ENCODE measurements around the gene TRIL. TPM values are rescaled to one million over a fixed set of nuclear protein-coding genes. Genes with fewer than 3 reads are reported as not detected.
A peak's percentile ranks its signal among the peaks of the same experiment; 100 is the strongest.

Gene TRIL
- total and polyA plus RNA-seq, 2 of the 4 experiments (the other 2 are of a cell fraction) = under 0.01 to 0.09 TPM

DNA sequence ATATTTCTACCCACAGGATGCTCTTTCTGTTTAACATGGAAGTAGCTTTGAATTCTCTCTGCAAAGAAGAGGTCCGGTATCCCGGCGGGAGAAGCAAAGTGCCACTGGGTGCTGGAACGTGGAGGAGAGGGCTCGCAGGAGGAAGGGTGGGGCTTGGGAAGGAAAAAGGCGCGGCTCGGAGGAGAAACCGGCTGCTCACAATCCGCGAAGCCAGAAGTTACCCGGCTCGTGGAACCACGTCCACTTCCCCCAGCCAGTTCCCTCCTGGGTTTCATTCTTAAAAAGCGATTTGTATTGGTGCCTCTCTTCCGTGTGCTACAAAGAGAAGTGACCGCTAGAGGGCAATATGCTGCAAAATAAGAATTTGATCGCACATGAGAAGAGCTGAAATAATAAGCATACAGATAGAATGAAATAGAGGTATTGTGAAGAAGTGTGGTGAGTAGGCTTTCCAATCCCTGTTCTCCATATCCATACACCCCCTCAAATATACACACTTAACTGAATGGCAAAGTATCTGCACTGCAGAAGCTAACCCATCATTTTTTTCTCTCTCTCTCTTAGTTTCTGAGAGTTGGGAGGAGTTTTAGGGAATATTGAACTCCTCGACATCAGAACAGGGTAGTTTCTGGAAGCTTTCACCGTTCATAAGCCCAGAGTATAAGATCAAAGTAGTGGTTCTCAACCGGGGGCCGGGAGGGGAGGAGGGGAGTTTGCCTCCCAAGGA is 31.1 kb downstream of the TRIL start:
- BruUV-seq (replicated peaks) = no TSS peak
- in situ Hi-C loops (cut with MboI; ENCODE audit: low sequenced_read_pairs) = loop anchor here (5.0 kb wide), 2 partner anchors 175 to 480 kb away; no protein-coding TSS in a partner anchor
- TF ChIP-seq CHD1 (IDR thresholded peaks at IDR 0.05; ENCODE audit: low read depth, low read length) (no peak), FOS (IDR thresholded peaks at IDR 0.05; ENCODE audit: low read depth, low read length) (no peak), MXI1 (IDR thresholded peaks at IDR 0.05; ENCODE audit: borderline replicate concordance, low read depth, low read length) (no peak), SMC3 (IDR thresholded peaks at IDR 0.05; ENCODE audit: low read depth, low read length) (peak; percentile 68), NFE2L2 (IDR thresholded peaks at IDR 0.05; ENCODE audit: low read depth, low read length) (no peak), RCOR1 (IDR thresholded peaks at IDR 0.05; ENCODE audit: insufficient replicate concordance, low read length) (no peak), MAFK (IDR thresholded peaks at IDR 0.05; ENCODE audit: low read depth, low read length) (no peak), CEBPB (IDR thresholded peaks at IDR 0.05; ENCODE audit: low read depth, low read length) (no peak), RFX5 (IDR thresholded peaks at IDR 0.05; ENCODE audit: low read depth, low read length) (no peak), POLR2A (IDR thresholded peaks at IDR 0.05; ENCODE audit: low read depth, low read length) (no peak), RAD21 (IDR thresholded peaks at IDR 0.05; ENCODE audit: low read length) (peak; percentile 76), BHLHE40 (IDR thresholded peaks at IDR 0.05; ENCODE audit: low read depth, low read length) (no peak)
- TF ChIP-seq, protein P1, sequence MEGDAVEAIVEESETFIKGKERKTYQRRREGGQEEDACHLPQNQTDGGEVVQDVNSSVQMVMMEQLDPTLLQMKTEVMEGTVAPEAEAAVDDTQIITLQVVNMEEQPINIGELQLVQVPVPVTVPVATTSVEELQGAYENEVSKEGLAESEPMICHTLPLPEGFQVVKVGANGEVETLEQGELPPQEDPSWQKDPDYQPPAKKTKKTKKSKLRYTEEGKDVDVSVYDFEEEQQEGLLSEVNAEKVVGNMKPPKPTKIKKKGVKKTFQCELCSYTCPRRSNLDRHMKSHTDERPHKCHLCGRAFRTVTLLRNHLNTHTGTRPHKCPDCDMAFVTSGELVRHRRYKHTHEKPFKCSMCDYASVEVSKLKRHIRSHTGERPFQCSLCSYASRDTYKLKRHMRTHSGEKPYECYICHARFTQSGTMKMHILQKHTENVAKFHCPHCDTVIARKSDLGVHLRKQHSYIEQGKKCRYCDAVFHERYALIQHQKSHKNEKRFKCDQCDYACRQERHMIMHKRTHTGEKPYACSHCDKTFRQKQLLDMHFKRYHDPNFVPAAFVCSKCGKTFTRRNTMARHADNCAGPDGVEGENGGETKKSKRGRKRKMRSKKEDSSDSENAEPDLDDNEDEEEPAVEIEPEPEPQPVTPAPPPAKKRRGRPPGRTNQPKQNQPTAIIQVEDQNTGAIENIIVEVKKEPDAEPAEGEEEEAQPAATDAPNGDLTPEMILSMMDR (conservative IDR thresholded peaks at IDR 0.05; ENCODE audit: low read depth, low read length) = peak; percentile 86
- TF ChIP-seq, protein P2, sequence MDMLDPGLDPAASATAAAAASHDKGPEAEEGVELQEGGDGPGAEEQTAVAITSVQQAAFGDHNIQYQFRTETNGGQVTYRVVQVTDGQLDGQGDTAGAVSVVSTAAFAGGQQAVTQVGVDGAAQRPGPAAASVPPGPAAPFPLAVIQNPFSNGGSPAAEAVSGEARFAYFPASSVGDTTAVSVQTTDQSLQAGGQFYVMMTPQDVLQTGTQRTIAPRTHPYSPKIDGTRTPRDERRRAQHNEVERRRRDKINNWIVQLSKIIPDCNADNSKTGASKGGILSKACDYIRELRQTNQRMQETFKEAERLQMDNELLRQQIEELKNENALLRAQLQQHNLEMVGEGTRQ (IDR thresholded peaks at IDR 0.05; ENCODE audit: low read depth, low read length) = no peak
- TF ChIP-seq, protein P3, sequence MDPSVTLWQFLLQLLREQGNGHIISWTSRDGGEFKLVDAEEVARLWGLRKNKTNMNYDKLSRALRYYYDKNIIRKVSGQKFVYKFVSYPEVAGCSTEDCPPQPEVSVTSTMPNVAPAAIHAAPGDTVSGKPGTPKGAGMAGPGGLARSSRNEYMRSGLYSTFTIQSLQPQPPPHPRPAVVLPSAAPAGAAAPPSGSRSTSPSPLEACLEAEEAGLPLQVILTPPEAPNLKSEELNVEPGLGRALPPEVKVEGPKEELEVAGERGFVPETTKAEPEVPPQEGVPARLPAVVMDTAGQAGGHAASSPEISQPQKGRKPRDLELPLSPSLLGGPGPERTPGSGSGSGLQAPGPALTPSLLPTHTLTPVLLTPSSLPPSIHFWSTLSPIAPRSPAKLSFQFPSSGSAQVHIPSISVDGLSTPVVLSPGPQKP (IDR thresholded peaks at IDR 0.05; ENCODE audit: borderline replicate concordance, low read depth, low read length) = no peak

More for the DNA sequence above, 31.1 kb downstream of the TRIL start:
- H4K5ac ChIP-seq (ENCODE audit: low read depth, low read length) = no peak overlapping the region
- H3K36me3 ChIP-seq (ENCODE audit: control insufficient read depth, insufficient read depth, low read length) = no peaks in the 10 kb centered on the region
- intact Hi-C loops (cut with micrococcal nuclease) (loop anchor here (1.0 to 10.0 kb wide), 4 partner anchors 175 to 1732 kb away; no protein-coding TSS in a partner anchor), dilution Hi-C loops (cut with HindIII; ENCODE audit: low sequenced_read_pairs, unreplicated experiment) (no loop called here)
- no peak overlapping the region for H3K56ac ChIP-seq (ENCODE audit: extremely low read depth, insufficient read depth, low read length)
- no peak overlapping the region for H3K18ac ChIP-seq (ENCODE audit: low read depth, low read length)
- WGBS, 2 experiments (ENCODE audit: extremely low coverage in 2 of 2, insufficient read length in 1 of 2) = no CpG with 5 or more reads among the region's 22 CpGs
- no peak overlapping the region for H3K14ac ChIP-seq (replicated peaks; ENCODE audit: low read depth, low read length)
- H3K79me1 ChIP-seq (ENCODE audit: low read depth in 1 of 2, low read length in 2 of 2) = no peaks in the 10 kb centered on the region
- H3K23ac ChIP-seq (ENCODE audit: low read depth, low read length) = no peak overlapping the region
- no peaks in the 10 kb centered on the region for H4K20me1 ChIP-seq (ENCODE audit: insufficient read depth, low read length)
- H2AK5ac ChIP-seq (ENCODE audit: low read depth, low read length) = no peak overlapping the region
- no peak overlapping the region for H2BK20ac ChIP-seq (ENCODE audit: low read depth, low read length)
- ChIA-PET POLR2A (ENCODE audit: unreplicated experiment) (no interaction called here), CTCF (interaction anchor here (0.6 to 2.9 kb wide), 21 partner anchors 9 to 590 kb away, joined by 3 to 21 read pairs (median 4); no protein-coding TSS in a partner anchor)
- no peak overlapping the region for H2AK9ac ChIP-seq (replicated peaks; ENCODE audit: low read depth, low read length, poor library complexity)
- peak; percentile 86 for DNase-seq
- H3K27me3 ChIP-seq (ENCODE audit: control insufficient read depth, insufficient read depth, low read length) = peaks cover 14% of the 10 kb centered on the region
- no peak overlapping the region for H4K91ac ChIP-seq (ENCODE audit: insufficient read depth, low read depth, low read length)
- no peaks in the 10 kb centered on the region for H3K9me1 ChIP-seq (ENCODE audit: insufficient read depth, low read length)
- peak; percentile 91 for ATAC-seq (ENCODE audit: low read depth)
- no peak overlapping the region for H3K4ac ChIP-seq (ENCODE audit: low read depth, low read length)
- H3K27ac ChIP-seq (ENCODE audit: insufficient read depth, low read length) = no peak overlapping the region
- H3K9me3 ChIP-seq (ENCODE audit: control insufficient read depth, insufficient read depth, low read length) = no peaks in the 10 kb centered on the region
- H3K4me3 ChIP-seq (ENCODE audit: insufficient read depth, low read depth, low read length) = peak overlapping the region; percentile 48
- no peak overlapping the region for H2BK15ac ChIP-seq (ENCODE audit: low read depth, low read length)
- H3K4me1 ChIP-seq (ENCODE audit: control insufficient read depth, insufficient read depth, low read length) = no peaks in the 10 kb centered on the region
- H2AFZ ChIP-seq (replicated peaks; ENCODE audit: low read length, poor library complexity) = peak overlapping the region; percentile 87
- H4K8ac ChIP-seq (ENCODE audit: low read depth in 2 of 2, low read length in 2 of 2) = no peak overlapping the region
- peak overlapping the region; percentile 63 for H3K4me2 ChIP-seq (ENCODE audit: low read depth, low read length)
- H3K9ac ChIP-seq (ENCODE audit: low read depth, low read length) = peak overlapping the region; percentile 22
- H2BK5ac ChIP-seq (ENCODE audit: low read depth, low read length, poor library complexity, severe bottlenecking) = no peak overlapping the region
- H2BK120ac ChIP-seq (ENCODE audit: low read depth, low read length) = no peak overlapping the region
